H54 (cell line): Measurements from ENCODE around the gene SLFN5.
"Not testable (repeated sequence)": the region's sequence is repeated elsewhere in the genome, so short reads cannot be mapped to it uniquely, and the experiment has no call there.

ENCODE experiments used
- DNase-seq: peaks from one replicate; pipeline ENCODE4 v3.0.0; 2011; ENCODE audit warnings: low spot score, mixed read lengths; ENCODE audit not compliant: insufficient read length
- FAIRE-seq: peaks from 3 replicates; lab custom pipeline; 2011; peaks lifted over from hg19 to GRCh38; lab: Jason Lieb, UNC
- POLR2A ChIP-seq: IDR thresholded peaks from 2 replicates; pipeline ENCODE4 v1.6.1; 2011; ENCODE audit warnings: low read depth, mild to moderate bottlenecking, low read length

SLFN5 gene

GRCh38 chr17:35289222-35289621 is 46.4 kb downstream of the SLFN5 start:
- no peak for FAIRE-seq
- TF ChIP-seq POLR2A = no peak
- DNase-seq = no peak

- DNase-seq (no peak), FAIRE-seq (no peak)
- TF ChIP-seq POLR2A = no peak
Measured at GRCh38 chr17:35291802-35292201, 48.9 kb downstream of the SLFN5 start.

- no peak for TF ChIP-seq POLR2A
- no peak for DNase-seq
- no peak for FAIRE-seq
Measured at GRCh38 chr17:35293151-35293847, 50.4 kb downstream of the SLFN5 start.

GRCh38 chr17:35294756-35295155 is 51.9 kb downstream of the SLFN5 start:
- no peak for TF ChIP-seq POLR2A
- FAIRE-seq (no peak), DNase-seq (no peak)

- TF ChIP-seq POLR2A = no peak
- FAIRE-seq (no peak), DNase-seq (no peak)
Measured at GRCh38 chr17:35295686-35296085, 52.8 kb downstream of the SLFN5 start.

- FAIRE-seq (no peak), DNase-seq (no peak)
- no peak for TF ChIP-seq POLR2A
Measured at GRCh38 chr17:35297666-35298065, 54.8 kb downstream of the SLFN5 start.

GRCh38 chr17:35298639-35299038 is 55.8 kb downstream of the SLFN5 start:
- TF ChIP-seq POLR2A = no peak
- no peak for FAIRE-seq

GRCh38 chr17:35299135-35299534 is 56.3 kb downstream of the SLFN5 start:
- FAIRE-seq = no peak
- no peak for TF ChIP-seq POLR2A
- no peak for DNase-seq

More at GRCh38 chr17:35298639-35299038, 55.8 kb downstream of the SLFN5 start:
- DNase-seq = no peak

GRCh38 chr17:35309345-35309744 is 66.5 kb downstream of the SLFN5 start:
- DNase-seq, FAIRE-seq: not testable (repeated sequence)

GRCh38 chr17:35312346-35312745 is 69.5 kb downstream of the SLFN5 start:
- no peak for FAIRE-seq
- DNase-seq = no peak
- TF ChIP-seq POLR2A = no peak

- DNase-seq (no peak), FAIRE-seq (peak; percentile 91)
- no peak for TF ChIP-seq POLR2A
Measured at GRCh38 chr17:35312790-35313711, 70.2 kb downstream of the SLFN5 start.

- DNase-seq (no peak), FAIRE-seq (no peak)
- TF ChIP-seq POLR2A = no peak
Measured at GRCh38 chr17:35313875-35314409, 71.1 kb downstream of the SLFN5 start.

GRCh38 chr17:35314415-35315216 is 71.7 kb downstream of the SLFN5 start:
- no peak for FAIRE-seq
- no peak for DNase-seq
- TF ChIP-seq POLR2A = no peak

GRCh38 chr17:35315283-35315682 is 72.4 kb downstream of the SLFN5 start:
- no peak for TF ChIP-seq POLR2A
- peak; percentile 86 for FAIRE-seq
- no peak for DNase-seq
